HFF-Myc (cell line): ENCODE measurements around the gene PNPLA2.
A peak's percentile ranks its signal among the peaks of the same experiment; 100 is the strongest.

Experiments
- DNase-seq: peaks from one replicate; pipeline ENCODE4 v3.0.0-alpha.2; 2011; ENCODE audit warnings: low read depth; ENCODE audit errors: extremely low read depth
- H3K4me3 ChIP-seq: replicated peaks from 2 replicates; pipeline ENCODE4 v1.5.1; 2011; ENCODE audit warnings: low read depth, mild to moderate bottlenecking, control low read depth, low read length
- CTCF ChIP-seq: IDR thresholded peaks from 2 replicates; pipeline ENCODE4 v1.5.1; 2012; ENCODE audit warnings: mild to moderate bottlenecking, low read depth, low read length, control low read depth; ENCODE audit errors: missing control alignments

PNPLA2 gene

GRCh38 chr11:849951-850774, 31.4 kb downstream of the PNPLA2 start:
- no peak for TF ChIP-seq CTCF
- no peak for DNase-seq
- H3K4me3 ChIP-seq, result peak overlapping the region; percentile 34

GRCh38 chr11:850775-851763, 32.4 kb downstream of the PNPLA2 start:
- TF ChIP-seq CTCF, result no peak
- 0 out of 2 replicates have a peak overlapping the region, but pooled peaks have one; percentile 1 for H3K4me3 ChIP-seq

GRCh38 chr11:852762-853161, 34.0 kb downstream of the PNPLA2 start:
- DNase-seq, result no peak
- no peak overlapping the region for H3K4me3 ChIP-seq
- TF ChIP-seq CTCF, result no peak

More at GRCh38 chr11:850775-851763, 32.4 kb downstream of the PNPLA2 start:
- no peak for DNase-seq

GRCh38 chr11:853682-854448, 35.2 kb downstream of the PNPLA2 start:
- no peak for TF ChIP-seq CTCF
- H3K4me3 ChIP-seq, result no peak overlapping the region
- DNase-seq, result no peak

GRCh38 chr11:854601-855329, 36.1 kb downstream of the PNPLA2 start:
- H3K4me3 ChIP-seq, result no peak overlapping the region
- no peak for DNase-seq
- no peak for TF ChIP-seq CTCF

- no peak for TF ChIP-seq CTCF
- DNase-seq, result no peak
- H3K4me3 ChIP-seq, result no peak overlapping the region
These were observed 36.6 kb downstream of the PNPLA2 start for GRCh38 chr11:855330-855674.
